Transverse colon (tissue), 4 donors: Measurements from ENCODE around the gene TACO1. TPM values are rescaled to one million over a fixed set of nuclear protein-coding genes. Genes with fewer than 3 reads are reported as not detected.
A peak's percentile ranks its signal among the peaks of the same experiment; 100 is the strongest.

Experiments used
- DNase-seq: peaks from one replicate; pipeline ENCODE4 v3.0.0-alpha.2; 2019
- H3K27ac ChIP-seq, 4 donors: fragments of 200-600 bp; sonication (generic); 2 replicates each; pipeline ENCODE4 v1.5.1; 2016 to 2018; ENCODE audit warnings: inconsistent platforms in 4 of 4
- H3K27me3 ChIP-seq: fragments of 200-600 bp; sonication (generic); 2 replicates; pipeline ENCODE4 v1.5.1; 2017; ENCODE audit warnings: inconsistent platforms
- H3K36me3 ChIP-seq, 4 donors: fragments of 200-600 bp; sonication (generic); 2 replicates each; pipeline ENCODE4 v1.5.1; 2017 to 2019; ENCODE audit warnings: inconsistent platforms in 4 of 4
- H3K4me1 ChIP-seq, 4 donors: fragments of 200-600 bp; sonication (generic); 2 replicates each; pipeline ENCODE4 v1.5.1; 2017 to 2020; ENCODE audit warnings: inconsistent platforms in 4 of 4
- H3K4me3 ChIP-seq, 4 donors: fragments of 200-600 bp; sonication (generic); 1 replicate in 1 of 4; 2 replicates in 3 of 4; pipeline versions ENCODE4 v1.5.1 to v1.6.1; 2017 to 2019; ENCODE audit warnings: inconsistent platforms in 4 of 4
- H3K9me3 ChIP-seq, 2 donors: fragments of 200-600 bp; sonication (generic); 2 replicates each; pipeline ENCODE4 v1.5.1; 2017 to 2019; ENCODE audit warnings: inconsistent platforms in 2 of 2
- EP300 ChIP-seq: sonication (generic); formaldehyde crosslinking; IDR thresholded peaks from one replicate; pipeline ENCODE4 v1.6.1; 2017; ENCODE audit warnings: antibody characterized with exemption, low read depth
- POLR2A ChIP-seq: fragments of 450-650 bp; IDR thresholded peaks from one replicate; pipeline ENCODE4 v1.6.1; 2016; ENCODE audit warnings: antibody characterized with exemption, mild to moderate bottlenecking, moderate library complexity
- POLR2AphosphoS5 ChIP-seq, 3 donors: sonication (generic); formaldehyde crosslinking; IDR thresholded peaks; one replicate each; pipeline ENCODE4 v1.6.1; 2016; ENCODE audit warnings: antibody characterized with exemption in 3 of 3
- WGBS, 2 donors: methylation state at CpG; one replicate each; pipeline ENCODE4 v1.1.5; 2018; ENCODE audit warnings: low coverage in 1 of 2; 5-methylcytosine and 5-hydroxymethylcytosine counted together
- in situ Hi-C, 4 donors: fragments of 200-750 bp; cut with MboI; loops; one replicate each; pipeline versions ENCODE4 v1.15.0 to v1.15.1; 2017; ENCODE audit warnings: low sequenced_read_pairs in 3 of 4, low pct_ligation_motif_present in 1 of 4, low pct_unique_long_range_greater_than_20kb in 1 of 4
- intact Hi-C: fragments of 100-400 bp; cut with DNase I; formaldehyde crosslinking; loops from one replicate; pipeline ENCODE4 v1.15.1; 2023; ENCODE audit warnings: low total_unique reads
- total RNA-seq, 4 donors: library from RNA; depleted of rRNA; stranded (reverse); fragments of >200 nt; gene quantifications; one replicate each; pipeline ENCODE4 v1.1.0, GENCODE V29; 2016
- TF ChIP-seq, protein P1 (sequence below), 5 experiments: fragments of 200-600 bp in 3 of 5; fragments of 450-650 bp in 2 of 5; sonication (generic) in 3 of 5; IDR thresholded peaks; 1 replicate in 2 of 5; 2 replicates in 3 of 5; pipeline ENCODE4 v1.5.1; 2016 to 2017; ENCODE audit warnings: antibody characterized with exemption in 5 of 5, inconsistent platforms in 3 of 5, mild to moderate bottlenecking in 2 of 5, moderate library complexity in 1 of 5

TACO1 gene
- total RNA-seq, 4 donors from 2014 or later: 4.6 to 79.7 (median 28.3) TPM

DNA sequence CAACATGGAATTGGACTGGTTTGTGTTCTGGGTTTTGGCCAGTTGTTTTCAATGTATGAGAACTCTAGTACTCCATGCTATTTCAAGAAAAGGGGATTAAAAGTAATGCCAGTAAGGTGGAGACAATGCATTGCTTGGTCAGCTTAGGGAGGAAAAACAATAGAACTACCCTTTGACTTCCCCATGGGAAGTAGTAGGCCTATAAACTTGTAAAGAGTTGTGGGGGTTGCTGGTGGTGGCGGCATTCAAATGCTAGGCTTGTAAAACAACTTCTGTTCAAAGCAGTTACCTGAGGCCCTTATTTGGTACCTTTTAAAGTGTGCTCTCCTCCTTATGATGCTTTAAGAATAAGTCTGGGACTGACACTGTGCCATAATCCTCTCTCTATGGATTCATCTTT lies 30.9 kb downstream of the TACO1 start:
- in situ Hi-C loops: no loop called here

DNA sequence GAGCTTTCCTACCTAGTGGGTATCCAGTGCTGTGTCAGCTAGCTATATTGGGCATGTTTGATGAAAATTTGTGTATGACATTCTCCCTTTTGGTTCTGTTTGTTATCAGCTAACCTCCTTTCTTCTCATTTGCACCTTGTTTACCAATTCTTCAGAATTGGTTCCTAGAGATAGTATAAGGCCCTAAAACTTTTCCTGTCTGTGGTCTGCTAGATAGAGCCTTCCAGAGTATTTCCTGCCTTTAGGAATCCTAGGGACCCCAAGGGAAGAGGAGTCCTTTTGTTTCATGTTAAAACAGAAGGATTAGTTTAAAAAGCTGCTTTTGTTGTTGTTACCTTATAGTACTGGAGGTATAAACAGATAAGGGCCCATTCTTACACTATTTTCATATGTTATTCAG lies 33.0 kb downstream of the TACO1 start:
- no peaks in the 10 kb centered on the region for H3K9me3 ChIP-seq
- DNase-seq: no peak
- intact Hi-C loops (no loop called here), in situ Hi-C loops (no loop called here)
- peaks cover 0 to 9% (median 3%) of the 10 kb centered on the region in 4 donors for H3K36me3 ChIP-seq
- peaks cover 0 to 49% (median 8%) of the 10 kb centered on the region in 4 donors for H3K4me1 ChIP-seq
- TF ChIP-seq, protein P1, sequence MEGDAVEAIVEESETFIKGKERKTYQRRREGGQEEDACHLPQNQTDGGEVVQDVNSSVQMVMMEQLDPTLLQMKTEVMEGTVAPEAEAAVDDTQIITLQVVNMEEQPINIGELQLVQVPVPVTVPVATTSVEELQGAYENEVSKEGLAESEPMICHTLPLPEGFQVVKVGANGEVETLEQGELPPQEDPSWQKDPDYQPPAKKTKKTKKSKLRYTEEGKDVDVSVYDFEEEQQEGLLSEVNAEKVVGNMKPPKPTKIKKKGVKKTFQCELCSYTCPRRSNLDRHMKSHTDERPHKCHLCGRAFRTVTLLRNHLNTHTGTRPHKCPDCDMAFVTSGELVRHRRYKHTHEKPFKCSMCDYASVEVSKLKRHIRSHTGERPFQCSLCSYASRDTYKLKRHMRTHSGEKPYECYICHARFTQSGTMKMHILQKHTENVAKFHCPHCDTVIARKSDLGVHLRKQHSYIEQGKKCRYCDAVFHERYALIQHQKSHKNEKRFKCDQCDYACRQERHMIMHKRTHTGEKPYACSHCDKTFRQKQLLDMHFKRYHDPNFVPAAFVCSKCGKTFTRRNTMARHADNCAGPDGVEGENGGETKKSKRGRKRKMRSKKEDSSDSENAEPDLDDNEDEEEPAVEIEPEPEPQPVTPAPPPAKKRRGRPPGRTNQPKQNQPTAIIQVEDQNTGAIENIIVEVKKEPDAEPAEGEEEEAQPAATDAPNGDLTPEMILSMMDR (IDR thresholded peaks at IDR 0.05): no peak
- no peaks in the 10 kb centered on the region for H3K27me3 ChIP-seq
- H3K27ac ChIP-seq: peak overlapping the region in 3 of 4 donors; percentile 18 to 23 (median 18)
- H3K4me3 ChIP-seq: no peak overlapping the region

More for the DNA sequence above, 30.9 kb downstream of the TACO1 start:
- Histone ChIP-seq H3K27me3 (no peaks in the 10 kb centered on the region), H3K36me3 (peaks cover 0 to 9% (median 3%) of the 10 kb centered on the region in 4 donors), H3K9me3 (no peaks in the 10 kb centered on the region), H3K27ac (no peak overlapping the region), H3K4me3 (no peak overlapping the region), H3K4me1 (peaks cover 5 to 60% (median 16%) of the 10 kb centered on the region in 4 donors)
- DNase-seq: no peak
- no peak for TF ChIP-seq POLR2AphosphoS5 (IDR thresholded peaks at IDR 0.05)
- no peak for TF ChIP-seq POLR2A
- no peak for TF ChIP-seq EP300
- 67 to 84% methylated on average over 1 of the region's 1 CpG for WGBS, 2 donors
- intact Hi-C loops: no loop called here

DNA sequence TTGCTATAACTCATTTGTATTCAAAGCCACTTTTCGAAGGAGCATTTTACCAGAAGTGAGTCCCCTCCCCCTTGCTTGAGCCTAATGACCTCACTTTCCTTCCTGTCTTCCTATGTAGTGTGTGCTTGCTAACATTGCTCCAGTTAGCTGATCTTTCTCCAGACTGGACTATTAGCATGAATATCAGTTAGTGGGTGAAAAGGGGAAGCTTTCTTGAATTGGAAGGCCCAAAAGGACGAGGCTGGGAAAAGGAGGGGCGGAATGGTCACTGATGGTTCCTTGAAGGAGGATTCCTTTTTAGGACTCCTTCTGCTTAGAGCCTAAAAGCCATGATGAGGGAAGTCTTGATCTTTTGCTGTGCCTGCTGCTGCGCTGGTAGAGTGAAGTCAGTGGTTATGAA lies 33.5 kb downstream of the TACO1 start:
- in situ Hi-C loops: no loop called here

DNA sequence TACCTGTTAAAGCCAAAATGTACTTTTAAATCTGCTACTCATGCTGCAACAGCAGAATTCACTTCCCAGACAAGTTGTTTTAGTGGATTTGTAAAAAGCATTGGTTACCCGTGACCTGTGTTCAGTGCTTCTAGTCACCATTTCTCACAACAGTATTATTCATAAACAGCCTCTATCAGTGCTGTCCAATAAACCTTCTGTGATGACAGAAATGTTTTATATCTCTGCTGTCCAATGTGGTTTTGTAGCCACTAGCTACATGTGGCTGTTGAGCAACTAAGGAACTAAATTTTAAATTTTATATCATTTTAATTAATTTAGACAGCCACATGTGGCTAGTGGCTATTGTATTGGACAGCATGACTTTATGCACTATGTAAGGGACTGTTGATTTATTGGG lies 34.1 kb downstream of the TACO1 start:
- intact Hi-C loops (no loop called here), in situ Hi-C loops (no loop called here)
- H3K4me1 ChIP-seq: peaks cover 0 to 43% (median 8%) of the 10 kb centered on the region in 4 donors
- DNase-seq: no peak
- H3K27ac ChIP-seq: peak overlapping the region; percentile 16 to 23 (median 20)
- H3K9me3 ChIP-seq: no peaks in the 10 kb centered on the region
- 82 to 91% methylated on average over 1 of the region's 1 CpG for WGBS, 2 donors
- H3K4me3 ChIP-seq: no peak overlapping the region
- H3K36me3 ChIP-seq: peaks cover 0 to 9% (median 3%) of the 10 kb centered on the region in 4 donors
- TF ChIP-seq EP300 (no peak), POLR2AphosphoS5 (IDR thresholded peaks at IDR 0.05) (no peak)
- H3K27me3 ChIP-seq: no peaks in the 10 kb centered on the region

More for the DNA sequence above, 33.5 kb downstream of the TACO1 start:
- Histone ChIP-seq H3K27ac (peak overlapping the region; percentile 16 to 23 (median 20)), H3K9me3 (no peaks in the 10 kb centered on the region), H3K36me3 (peaks cover 0 to 9% (median 3%) of the 10 kb centered on the region in 4 donors), H3K4me1 (peaks cover 0 to 48% (median 8%) of the 10 kb centered on the region in 4 donors), H3K27me3 (no peaks in the 10 kb centered on the region), H3K4me3 (no peak overlapping the region)
- intact Hi-C loops: no loop called here
- no peak for DNase-seq
- TF ChIP-seq POLR2AphosphoS5 (IDR thresholded peaks at IDR 0.05) (no peak), POLR2A (no peak), EP300 (no peak)
- TF ChIP-seq, protein P1 (IDR thresholded peaks at IDR 0.05): no peak
- 66 to 86% methylated on average over 4 of the region's 4 CpGs for whole genome bisulfite sequencing, 2 donors

DNA sequence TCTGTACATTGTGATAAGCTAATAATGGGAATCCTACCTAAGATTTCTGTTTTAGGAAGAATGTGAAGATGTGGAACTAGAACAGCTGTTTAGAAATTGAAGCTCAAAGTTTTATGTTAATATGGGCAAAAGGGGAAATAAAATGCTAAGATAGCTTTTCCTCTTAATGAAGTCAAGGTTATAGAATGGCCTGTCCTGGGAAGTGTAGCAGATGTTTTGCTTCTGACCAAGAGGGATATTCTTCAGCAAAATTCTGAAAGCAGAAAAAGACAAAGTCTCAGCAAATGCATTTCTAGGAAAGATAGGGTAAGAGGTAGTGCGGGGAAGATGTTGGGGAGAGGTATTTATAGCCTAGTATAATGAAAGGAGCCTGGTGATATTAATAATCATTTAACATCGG lies 34.6 kb downstream of the TACO1 start:
- 81 to 83% methylated on average over 2 of the region's 2 CpGs for WGBS, 2 donors
- intact Hi-C loops: no loop called here
- H3K36me3 ChIP-seq: peaks cover 0 to 9% (median 3%) of the 10 kb centered on the region in 4 donors

DNA sequence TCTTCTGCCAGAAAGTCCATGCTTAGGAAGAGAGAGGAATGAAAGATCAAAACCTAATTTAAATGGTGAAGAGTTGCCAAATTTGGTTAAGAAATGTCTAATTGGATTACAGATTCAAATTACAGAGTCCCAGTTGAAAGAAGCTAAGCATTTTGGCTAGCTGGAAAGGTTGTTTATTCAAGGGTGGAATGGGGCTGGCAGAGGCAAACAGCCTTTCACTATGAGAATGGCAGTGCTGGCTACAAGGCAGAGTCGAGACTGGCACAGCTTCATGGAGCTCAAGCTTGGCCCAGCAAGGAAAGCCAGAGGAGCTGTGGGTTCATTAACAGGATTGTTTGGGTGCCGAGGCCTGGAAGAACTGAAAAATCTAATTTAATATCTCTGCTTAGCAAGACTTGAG lies 35.1 kb downstream of the TACO1 start:
- Histone ChIP-seq H3K4me3 (no peak overlapping the region), H3K36me3 (peaks cover 0 to 9% (median 3%) of the 10 kb centered on the region in 4 donors), H3K27ac (peak overlapping the region in 3 of 4 donors; percentile 1 to 28 (median 27)), H3K4me1 (peaks cover 0 to 34% (median 8%) of the 10 kb centered on the region in 4 donors), H3K27me3 (no peaks in the 10 kb centered on the region), H3K9me3 (no peaks in the 10 kb centered on the region)
- in situ Hi-C loops (no loop called here), intact Hi-C loops (no loop called here)
- DNase-seq: no peak
- 82 to 86% methylated on average over 2 of the region's 2 CpGs for WGBS, 2 donors
- TF ChIP-seq POLR2AphosphoS5 (IDR thresholded peaks at IDR 0.05) (no peak), EP300 (no peak), POLR2A (no peak)
- TF ChIP-seq, protein P1 (IDR thresholded peaks at IDR 0.05): no peak

More for the DNA sequence above, 34.6 kb downstream of the TACO1 start:
- no peaks in the 10 kb centered on the region for H3K27me3 ChIP-seq
- H3K4me3 ChIP-seq: no peak overlapping the region
- H3K27ac ChIP-seq: peak overlapping the region in 3 of 4 donors; percentile 1 to 28 (median 27)
- peaks cover 0 to 39% (median 8%) of the 10 kb centered on the region in 4 donors for H3K4me1 ChIP-seq
- H3K9me3 ChIP-seq: no peaks in the 10 kb centered on the region
- no peak for TF ChIP-seq POLR2A
- DNase-seq: no peak
- in situ Hi-C loops: no loop called here
